Adipocyte (in vitro differentiated cells): Measurements from ENCODE around the gene TMEM106C.

Experiments
- DNase-seq: peaks from one replicate; pipeline ENCODE4 v3.0.0-alpha.2; 2015; ENCODE audit warnings: low read depth
- H3K27me3 ChIP-seq: replicated peaks from 2 replicates; pipeline ENCODE4 v1.7.0; 2013; ENCODE audit warnings: mild to moderate bottlenecking, low read length, moderate library complexity; ENCODE audit not compliant: control insufficient read depth, insufficient read depth
- H3K36me3 ChIP-seq: 2 replicates; pipeline ENCODE4 v1.7.0; 2013; ENCODE audit warnings: low read length, mild to moderate bottlenecking, moderate library complexity; ENCODE audit not compliant: control insufficient read depth, insufficient read depth, severe bottlenecking
- H3K4me1 ChIP-seq: 2 replicates; pipeline ENCODE4 v1.7.0; 2013; ENCODE audit warnings: mild to moderate bottlenecking, low read length, moderate library complexity; ENCODE audit not compliant: control insufficient read depth, insufficient read depth
- H3K4me3 ChIP-seq: 2 replicates; pipeline ENCODE4 v1.7.0; 2013; ENCODE audit warnings: mild to moderate bottlenecking, low read length, moderate library complexity
- H3K9ac ChIP-seq: 2 replicates; pipeline ENCODE4 v1.7.0; 2013; ENCODE audit warnings: mild to moderate bottlenecking, low read length, moderate library complexity
- H3K9me3 ChIP-seq: 2 replicates; pipeline ENCODE4 v1.7.0; 2013; ENCODE audit warnings: mild to moderate bottlenecking, low read length, moderate library complexity; ENCODE audit not compliant: control insufficient read depth

TMEM106C gene

DNA sequence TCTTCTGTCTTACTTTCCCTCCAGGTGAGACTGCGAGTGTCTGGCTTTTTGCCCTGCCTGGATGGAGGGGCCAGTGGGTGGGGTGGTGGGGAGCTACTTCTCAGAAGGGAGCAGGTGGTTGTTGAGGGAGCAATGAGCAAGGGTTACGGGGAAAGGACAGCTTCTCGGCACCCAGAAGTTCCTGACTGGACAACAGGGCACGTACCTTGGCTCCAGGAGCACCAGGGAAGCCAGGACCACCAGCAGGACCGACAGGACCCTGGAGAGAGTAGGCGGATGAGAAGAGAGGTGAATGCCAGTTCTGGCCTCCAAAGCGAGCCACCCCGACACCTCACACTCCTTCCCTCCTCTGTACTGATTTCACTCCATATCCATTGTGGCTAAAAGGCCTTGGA is 25.6 kb downstream of the TMEM106C start:
- no peak for DNase-seq
- Histone ChIP-seq H3K4me1 (no peaks in the 10 kb centered on the region), H3K9ac (no peak overlapping the region), H3K27me3 (peaks cover 47% of the 10 kb centered on the region), H3K9me3 (no peaks in the 10 kb centered on the region), H3K4me3 (no peak overlapping the region), H3K36me3 (no peaks in the 10 kb centered on the region)

DNA sequence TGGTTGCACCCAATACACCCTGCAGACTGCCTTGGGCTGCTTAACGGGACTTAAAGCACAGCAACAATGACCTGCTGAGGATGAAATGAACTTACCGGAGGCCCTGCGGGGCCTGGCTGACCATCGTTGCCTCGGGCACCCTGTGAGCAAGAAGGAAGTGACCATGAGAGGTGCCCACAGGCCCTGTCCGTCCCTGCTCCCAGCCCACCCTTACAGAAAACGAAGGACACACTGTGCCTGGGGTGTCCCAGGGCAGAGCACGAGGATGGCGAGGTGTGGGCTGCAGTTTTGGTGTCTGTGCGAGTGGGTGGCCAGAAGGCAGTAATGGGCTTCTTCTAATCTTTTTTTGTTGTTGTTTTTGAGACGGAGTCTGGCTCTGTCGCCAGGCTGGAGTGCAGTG is 26.3 kb downstream of the TMEM106C start:
- H3K4me1 ChIP-seq, result no peaks in the 10 kb centered on the region
- peaks cover 49% of the 10 kb centered on the region for H3K27me3 ChIP-seq
- H3K9me3 ChIP-seq, result no peaks in the 10 kb centered on the region
- H3K9ac ChIP-seq, result no peak overlapping the region
- DNase-seq, result no peak
- no peaks in the 10 kb centered on the region for H3K36me3 ChIP-seq
- H3K4me3 ChIP-seq, result no peak overlapping the region

DNA sequence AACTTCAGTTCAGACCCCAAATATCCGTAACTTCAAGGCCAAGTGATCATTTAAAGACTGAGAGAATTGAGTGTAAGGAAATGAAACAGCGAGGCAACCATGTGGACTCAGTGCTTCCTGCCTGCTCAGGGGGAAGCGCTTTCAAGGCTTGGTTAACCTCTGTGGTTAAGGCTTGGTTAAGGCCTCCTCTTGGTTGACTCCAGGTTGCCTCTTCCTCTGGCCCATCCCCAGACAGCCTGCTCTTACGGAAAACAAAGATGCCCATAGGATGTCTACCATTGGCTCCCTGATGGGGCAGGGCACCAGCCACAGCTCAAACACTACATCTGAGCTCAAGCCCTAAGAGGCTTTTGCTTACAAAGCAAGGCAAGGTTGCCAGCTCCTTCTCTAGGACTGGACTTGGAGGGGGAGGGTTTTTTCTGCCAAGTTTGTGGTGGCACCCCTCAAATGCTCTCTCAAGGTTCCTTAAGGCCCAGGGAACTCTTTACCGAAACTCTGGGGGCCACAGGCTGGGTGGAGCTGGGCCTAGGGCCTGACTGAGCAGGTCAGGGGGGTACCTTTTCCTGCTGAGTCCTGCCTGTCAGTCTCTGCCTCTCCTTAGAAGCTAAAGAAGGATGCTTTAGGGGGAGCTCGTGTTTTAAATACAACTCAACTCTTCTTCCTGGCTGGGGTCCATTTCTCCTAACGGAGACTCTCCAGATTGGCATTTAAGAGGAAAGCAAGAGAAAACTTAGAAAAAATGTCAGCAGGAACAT is 27.1 kb downstream of the TMEM106C start:
- no peak for DNase-seq
- H3K9me3 ChIP-seq, result no peaks in the 10 kb centered on the region
- no peaks in the 10 kb centered on the region for H3K4me1 ChIP-seq
- H3K4me3 ChIP-seq, result no peak overlapping the region
- peaks cover 52% of the 10 kb centered on the region for H3K27me3 ChIP-seq
- no peaks in the 10 kb centered on the region for H3K36me3 ChIP-seq
- no peak overlapping the region for H3K9ac ChIP-seq

DNA sequence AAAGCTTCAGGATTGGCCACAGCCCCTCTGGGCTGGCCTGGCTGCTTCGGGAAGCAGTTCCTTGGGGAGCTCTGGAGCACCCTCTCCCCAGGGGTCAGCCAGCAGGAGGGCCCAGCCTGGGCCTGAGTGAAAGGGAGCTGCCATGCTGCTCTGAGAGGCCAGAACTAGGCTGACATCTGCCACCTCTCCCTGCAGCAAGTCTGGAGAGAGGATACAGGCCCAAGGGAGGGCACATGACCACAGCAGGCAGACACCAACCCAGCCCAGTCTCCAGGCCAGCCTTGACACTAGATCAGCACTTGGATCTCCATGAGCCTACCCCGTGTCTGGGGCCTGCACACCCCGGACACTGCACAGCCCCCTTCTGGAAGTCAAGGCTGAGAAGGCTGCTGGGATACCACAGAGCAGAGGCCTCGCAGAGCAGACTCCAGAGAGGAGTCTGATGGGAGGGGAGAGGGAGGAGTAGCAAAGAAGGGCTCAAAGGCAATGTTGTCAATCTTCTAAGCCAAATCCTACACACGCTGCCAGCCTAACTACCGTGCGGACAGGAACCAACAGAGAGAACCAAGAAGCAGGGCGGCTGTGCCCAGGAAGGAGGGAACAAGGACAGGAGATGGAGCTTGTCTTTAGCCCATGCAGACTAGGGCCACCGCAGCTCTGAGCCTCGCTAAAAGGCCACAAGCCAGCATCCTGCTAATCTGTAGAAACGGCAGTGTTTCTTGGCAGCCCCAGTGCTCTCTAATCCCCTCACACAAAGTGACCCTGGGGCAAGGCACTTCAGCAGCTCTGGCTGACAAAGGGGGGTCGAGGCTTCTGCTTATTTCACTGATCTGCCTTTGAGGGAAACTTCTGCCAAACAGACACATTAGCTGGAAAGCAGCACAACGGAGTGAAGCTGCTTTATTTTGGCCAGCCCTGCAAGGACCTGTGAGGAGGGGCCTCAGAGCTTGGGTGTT is 28.0 kb downstream of the TMEM106C start:
- Histone ChIP-seq H3K36me3 (no peaks in the 10 kb centered on the region), H3K27me3 (peaks cover 56% of the 10 kb centered on the region), H3K9me3 (no peaks in the 10 kb centered on the region), H3K4me1 (no peaks in the 10 kb centered on the region), H3K9ac (no peak overlapping the region), H3K4me3 (no peak overlapping the region)
- no peak for DNase-seq

DNA sequence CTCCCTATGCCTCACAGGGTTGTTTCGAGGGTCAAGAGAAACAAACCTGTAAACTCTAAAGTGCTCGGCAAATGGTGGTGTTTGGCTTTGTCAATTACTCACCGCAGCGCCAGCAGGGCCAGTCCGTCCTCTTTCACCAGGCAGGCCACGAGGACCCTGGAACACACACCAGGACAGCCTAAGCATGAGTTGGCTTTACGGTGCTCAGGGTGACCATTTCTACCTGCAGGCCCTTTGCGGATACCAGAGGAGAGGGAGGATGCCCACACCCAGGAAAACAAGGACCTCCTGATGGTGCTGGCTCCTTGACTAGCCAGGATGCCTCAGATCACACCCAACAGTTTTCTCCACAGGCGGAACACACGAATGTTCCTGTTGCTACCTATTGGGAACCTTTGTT is 29.4 kb downstream of the TMEM106C start:
- Histone ChIP-seq H3K4me1 (no peaks in the 10 kb centered on the region), H3K9me3 (no peaks in the 10 kb centered on the region), H3K27me3 (peaks cover 66% of the 10 kb centered on the region), H3K4me3 (no peak overlapping the region), H3K9ac (no peak overlapping the region), H3K36me3 (no peaks in the 10 kb centered on the region)
- DNase-seq, result no peak

DNA sequence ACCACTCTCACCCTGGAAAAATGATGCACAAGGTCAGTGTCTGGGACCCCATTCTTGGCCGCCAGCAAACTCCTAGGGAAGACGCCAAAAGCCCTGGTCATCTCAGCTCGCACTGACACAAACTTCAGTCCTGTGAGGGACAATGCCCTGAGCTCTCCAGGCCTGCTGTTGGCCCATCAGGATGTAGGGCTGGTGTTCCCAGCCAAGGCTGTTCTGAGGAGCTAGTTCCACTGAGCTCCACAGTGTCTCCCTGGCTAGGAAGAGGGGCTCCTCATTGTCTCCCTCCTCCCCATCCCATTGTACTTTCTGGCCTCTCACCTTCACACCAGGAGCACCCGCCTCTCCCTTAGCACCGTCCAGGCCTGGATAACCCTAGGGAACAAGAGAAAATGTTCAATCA is 30.1 kb downstream of the TMEM106C start:
- H3K9ac ChIP-seq, result no peak overlapping the region
- no peaks in the 10 kb centered on the region for H3K9me3 ChIP-seq
- H3K27me3 ChIP-seq, result peaks cover 71% of the 10 kb centered on the region
- no peak overlapping the region for H3K4me3 ChIP-seq
- no peak for DNase-seq
- H3K4me1 ChIP-seq, result no peaks in the 10 kb centered on the region
- no peaks in the 10 kb centered on the region for H3K36me3 ChIP-seq

DNA sequence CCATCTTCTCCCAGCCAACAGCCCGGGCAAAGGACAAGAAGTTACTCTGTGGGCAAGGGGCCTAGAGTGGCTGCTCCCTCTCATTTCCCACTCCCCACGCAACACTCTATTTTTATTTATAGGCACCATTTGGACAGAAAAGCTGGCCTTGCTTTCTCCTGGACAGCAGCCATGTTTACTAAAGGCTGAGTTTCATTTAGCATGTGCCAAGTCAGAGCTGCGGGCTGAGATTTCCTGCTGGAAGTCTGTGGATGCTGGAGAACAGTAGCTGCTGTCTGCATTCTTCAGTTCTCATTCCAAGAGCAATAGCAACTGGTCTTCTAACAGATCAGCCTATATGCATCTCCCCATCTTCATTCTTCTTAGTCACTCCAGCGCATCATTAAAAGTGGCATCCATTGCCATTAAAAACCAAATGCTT is 32.6 kb downstream of the TMEM106C start:
- Histone ChIP-seq H3K36me3 (no peaks in the 10 kb centered on the region), H3K27me3 (peaks cover 85% of the 10 kb centered on the region)
- peak; percentile 20 for DNase-seq

DNA sequence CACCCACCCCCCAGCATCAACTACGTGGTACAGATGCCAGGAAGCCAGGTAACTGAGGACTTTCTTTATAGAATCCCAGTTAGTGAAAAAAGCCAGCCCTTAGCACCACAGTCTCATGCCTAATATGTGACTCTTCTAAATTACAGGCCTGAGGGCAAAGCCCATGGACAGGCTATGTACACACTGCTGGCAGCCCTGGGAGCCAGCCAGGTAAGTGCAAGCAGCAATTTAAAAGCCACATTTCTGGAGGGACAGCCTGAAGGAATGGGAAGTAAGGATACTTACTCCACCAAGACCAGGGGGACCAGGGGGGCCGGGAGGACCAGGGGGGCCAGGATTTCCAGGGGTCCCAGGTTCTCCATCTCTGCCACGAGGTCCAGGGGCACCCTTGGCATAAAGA is 33.9 kb downstream of the TMEM106C start:
- H3K4me1 ChIP-seq, result peaks cover 16% of the 10 kb centered on the region
- H3K36me3 ChIP-seq, result no peaks in the 10 kb centered on the region
- no peak for DNase-seq
- peaks cover 76% of the 10 kb centered on the region for H3K27me3 ChIP-seq
- H3K9ac ChIP-seq, result no peak overlapping the region
- no peaks in the 10 kb centered on the region for H3K9me3 ChIP-seq
- H3K4me3 ChIP-seq, result no peak overlapping the region

More for the DNA sequence above, 32.6 kb downstream of the TMEM106C start:
- Histone ChIP-seq H3K4me3 (no peak overlapping the region), H3K9ac (no peak overlapping the region), H3K9me3 (no peaks in the 10 kb centered on the region), H3K4me1 (peaks cover 2% of the 10 kb centered on the region)

DNA sequence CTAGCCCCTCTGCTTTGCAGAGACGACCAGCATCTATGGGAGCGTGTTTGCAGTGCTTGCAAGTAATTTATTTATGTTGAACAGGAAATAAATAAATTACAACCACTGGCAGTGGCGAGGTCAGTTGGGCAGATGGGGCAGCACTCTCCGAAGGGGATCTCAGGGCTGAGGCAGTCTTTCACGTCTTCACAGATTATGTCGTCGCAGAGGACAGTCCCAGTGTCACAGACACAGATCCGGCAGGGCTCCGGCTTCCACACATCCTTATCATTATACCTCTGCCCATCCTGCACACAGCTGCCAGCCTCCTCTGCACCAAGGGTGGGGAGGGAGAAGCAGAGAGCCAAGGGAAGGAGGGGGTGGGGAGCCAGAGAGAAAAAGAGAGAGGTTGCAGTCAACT is 36.4 kb downstream of the TMEM106C start:
- no peaks in the 10 kb centered on the region for H3K9me3 ChIP-seq
- no peak for DNase-seq
- no peak overlapping the region for H3K9ac ChIP-seq
- peaks cover 68% of the 10 kb centered on the region for H3K27me3 ChIP-seq
- H3K36me3 ChIP-seq, result no peaks in the 10 kb centered on the region
- H3K4me1 ChIP-seq, result peaks cover 30% of the 10 kb centered on the region
- H3K4me3 ChIP-seq, result no peak overlapping the region

DNA sequence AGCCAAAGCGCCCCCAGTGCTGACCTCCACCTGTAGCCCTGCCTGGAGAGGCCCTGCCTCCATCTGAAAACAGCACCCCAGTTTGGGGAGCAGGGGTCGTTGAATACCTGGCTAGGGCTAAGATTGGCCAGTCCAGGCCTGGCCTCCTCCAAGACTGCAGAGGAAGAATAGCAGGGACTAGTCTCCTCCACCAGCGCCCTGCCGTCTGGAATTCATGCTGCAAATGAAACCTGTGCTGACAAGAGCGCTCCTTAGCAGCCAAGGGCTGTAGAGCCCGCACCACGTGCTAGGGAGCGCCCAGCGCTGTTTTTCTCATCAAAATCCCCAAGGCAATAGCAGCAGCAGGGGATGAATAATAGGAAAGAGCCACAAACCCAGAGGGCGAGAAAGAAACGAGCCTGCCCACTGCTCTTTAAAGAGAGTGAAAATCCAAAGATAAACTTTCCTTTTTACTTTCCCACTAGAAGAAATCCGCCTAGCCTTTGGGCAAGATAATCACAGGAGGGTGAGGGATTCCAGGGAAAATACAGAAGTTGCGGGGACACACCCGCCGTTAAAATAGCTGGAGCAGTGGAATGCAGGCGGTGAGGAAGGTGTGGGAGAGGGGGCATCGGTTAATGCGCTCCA is 37.6 kb downstream of the TMEM106C start:
- Histone ChIP-seq H3K9ac (peak overlapping the region; percentile 75), H3K4me1 (peaks cover 30% of the 10 kb centered on the region), H3K27me3 (peaks cover 69% of the 10 kb centered on the region), H3K9me3 (no peaks in the 10 kb centered on the region), H3K36me3 (no peaks in the 10 kb centered on the region), H3K4me3 (peak overlapping the region; percentile 84)
- DNase-seq, result peak; percentile 45
